Endothelial cell of umbilical vein (primary cell): ENCODE data around the gene LRCOL1. TPM values are rescaled to one million over a fixed set of nuclear protein-coding genes. Genes with fewer than 3 reads are reported as not detected.
"Not testable (repeated sequence)": the region's sequence is repeated elsewhere in the genome, so short reads cannot be mapped to it uniquely, and the experiment has no call there.

Experiments used
- BruUV-seq: library from RNA; stranded (reverse); fragments of 400-500 nt; replicated peaks from 2 replicates; lab custom pipeline; 2021; lab: Mats Ljungman, UMichigan
- CTCF ChIA-PET: fragments of 300-600, 350-600 bp; sonication (Branson Sonifier 250); formaldehyde crosslinking; loops from one replicate; lab custom pipeline; 2021; ENCODE audit warnings: antibody characterized with exemption, inconsistent platforms; lab: Charles Lee
- POLR2A ChIA-PET: fragments of 300-600, 350-600 bp; sonication (Branson Sonifier 250); formaldehyde crosslinking; loops from one replicate; lab custom pipeline; 2021; ENCODE audit warnings: antibody characterized with exemption, inconsistent platforms; lab: Charles Lee
- DNase-seq: peaks from one replicate; pipeline ENCODE4 v3.0.0-alpha.2; 2011; ENCODE audit warnings: low read depth, low spot score
- FAIRE-seq: peaks from 2 replicates; lab custom pipeline; 2011; peaks lifted over from hg19 to GRCh38; lab: Jason Lieb, UNC
- H2AFZ ChIP-seq: 2 replicates; pipeline ENCODE4 v1.6.0; 2012; ENCODE audit warnings: low read depth, low read length, control low read depth, inconsistent platforms
- H3K27ac ChIP-seq: 2 replicates; pipeline ENCODE4 v1.5.1; 2011; ENCODE audit warnings: low read depth, mild to moderate bottlenecking, control low read depth, low read length, moderate library complexity; ENCODE audit not compliant: insufficient read depth
- H3K27me3 ChIP-seq, 2 experiments: 2 replicates each; pipeline versions ENCODE4 v1.6.0 to v1.6.1; 2011; ENCODE audit warnings: low read length in 2 of 2, mixed read lengths in 1 of 2; ENCODE audit not compliant: control insufficient read depth in 2 of 2, insufficient read depth in 2 of 2
- H3K36me3 ChIP-seq, 2 experiments: 2 replicates in 1 of 2; 3 replicates in 1 of 2; pipeline ENCODE4 v1.5.1; 2011; ENCODE audit warnings: low read length in 2 of 2, mild to moderate bottlenecking in 1 of 2, moderate library complexity in 1 of 2; ENCODE audit not compliant: control insufficient read depth in 2 of 2, insufficient read depth in 2 of 2; ENCODE audit errors: extremely low read depth in 1 of 2
- H3K4me1 ChIP-seq: 3 replicates; pipeline ENCODE4 v1.5.1; 2011; ENCODE audit warnings: mild to moderate bottlenecking, low read length; ENCODE audit not compliant: control insufficient read depth, insufficient read depth; ENCODE audit errors: extremely low read depth
- H3K4me2 ChIP-seq: 2 replicates; pipeline ENCODE4 v1.6.1; 2011; ENCODE audit warnings: low read length, control low read depth, mixed read lengths; ENCODE audit not compliant: insufficient read depth
- H3K4me3 ChIP-seq, 3 experiments: fragments of 200-600 bp in 1 of 3; sonication (generic), shearing (Covaris generic) in 1 of 3; replicated peaks in 1 of 3; 2 replicates each; pipeline ENCODE4 v1.5.1; 2011 to 2016; ENCODE audit warnings: control low read depth in 3 of 3, low read length in 3 of 3, mild to moderate bottlenecking in 2 of 3, inconsistent platforms in 1 of 3, low read depth in 1 of 3, moderate library complexity in 1 of 3; ENCODE audit not compliant: insufficient read depth in 1 of 3
- H3K79me2 ChIP-seq: 2 replicates; pipeline ENCODE4 v1.6.0; 2012; ENCODE audit warnings: low read length, inconsistent platforms; ENCODE audit not compliant: control insufficient read depth, insufficient read depth
- H3K9ac ChIP-seq: replicated peaks from 2 replicates; pipeline ENCODE3; 2011; ENCODE audit warnings: low read length, control low read depth; ENCODE audit not compliant: insufficient read depth; ENCODE audit errors: extremely low read depth
- H3K9me1 ChIP-seq: replicated peaks from 3 replicates; pipeline ENCODE4 v1.6.0; 2011; ENCODE audit warnings: mild to moderate bottlenecking, low read length; ENCODE audit not compliant: control insufficient read depth, insufficient read depth; ENCODE audit errors: extremely low read depth
- H3K9me3 ChIP-seq: replicated peaks from 2 replicates; pipeline ENCODE4 v1.5.1; 2012; ENCODE audit warnings: low read length, inconsistent platforms; ENCODE audit not compliant: control insufficient read depth, insufficient read depth
- H4K20me1 ChIP-seq: replicated peaks from 2 replicates; pipeline ENCODE3; 2011; ENCODE audit warnings: mild to moderate bottlenecking, low read length; ENCODE audit not compliant: control insufficient read depth, insufficient read depth; ENCODE audit errors: extremely low read depth
- EZH2 ChIP-seq: IDR thresholded peaks from 2 replicates; pipeline ENCODE4 v1.6.1; 2012; ENCODE audit warnings: borderline replicate concordance, low read depth, mild to moderate bottlenecking, moderate library complexity, low read length, inconsistent platforms; ENCODE audit not compliant: severe bottlenecking
- FOS ChIP-seq: IDR thresholded peaks from 2 replicates; pipeline ENCODE4 v1.6.1; 2011; ENCODE audit warnings: mild to moderate bottlenecking, low read length, moderate library complexity, borderline replicate concordance; ENCODE audit not compliant: insufficient read depth
- GATA2 ChIP-seq: IDR thresholded peaks from 2 replicates; pipeline ENCODE4 v1.7.0; 2011; ENCODE audit warnings: low read depth, mild to moderate bottlenecking, moderate library complexity, mixed read lengths, low read length; ENCODE audit not compliant: insufficient read length, insufficient read depth
- JUN ChIP-seq: IDR thresholded peaks from 2 replicates; pipeline ENCODE4 v1.6.1; 2011; ENCODE audit warnings: borderline replicate concordance, low read depth; ENCODE audit not compliant: insufficient read length, insufficient read depth
- MYC ChIP-seq: IDR thresholded peaks from one replicate; pipeline ENCODE4 v1.6.1; 2011; ENCODE audit warnings: mild to moderate bottlenecking, low read depth, low read length
- POLR2A ChIP-seq: IDR thresholded peaks from 2 replicates; pipeline ENCODE4 v1.6.1; 2012; ENCODE audit warnings: low read depth, mild to moderate bottlenecking, control low read depth, low read length
- POLR2AphosphoS5 ChIP-seq: IDR thresholded peaks from 2 replicates; pipeline ENCODE4 v1.6.1; 2012; ENCODE audit warnings: low read depth, mild to moderate bottlenecking, control low read depth, low read length, moderate library complexity; ENCODE audit not compliant: insufficient read depth
- dilution Hi-C: fragments of 300-500 bp; cut with MboI; formaldehyde crosslinking; loops from one replicate; pipeline ENCODE4 v1.15.0; 2019; ENCODE audit warnings: low sequenced_read_pairs; ENCODE audit not compliant: extremely low pct_ligation_motif_present
- intact Hi-C: fragments of 100-400 bp; cut with micrococcal nuclease; formaldehyde crosslinking; loops from one replicate; pipeline ENCODE4 v1.10.0; 2022
- polyA plus RNA-seq, 4 experiments: library from polyadenylated mRNA; depleted of rRNA in 3 of 4; stranded (reverse) in 3 of 4; unstranded in 1 of 4; fragments of >200 nt; gene quantifications; 2 replicates each; pipeline versions ENCODE4 v1.2.1 to v1.2.3, GENCODE V29; 2011 to 2012; ENCODE audit warnings: missing spikeins in 1 of 4
- total RNA-seq: library from RNA; stranded (reverse); gene quantifications from 2 replicates; pipeline ENCODE4 v1.2.3, GENCODE V29; 2021
- TF ChIP-seq, protein P1 (sequence below): IDR thresholded peaks from 2 replicates; pipeline ENCODE4 v1.6.1; 2011; ENCODE audit not compliant: insufficient read depth, insufficient read length
- TF ChIP-seq, protein P2 (sequence below), 2 donors: IDR thresholded peaks; 1 replicate in 1 of 2; 2 replicates in 1 of 2; pipeline ENCODE4 v1.5.1; 2011; ENCODE audit warnings: low read length in 2 of 2, mild to moderate bottlenecking in 2 of 2, moderate library complexity in 2 of 2, control low read depth in 1 of 2, inconsistent platforms in 1 of 2, low read depth in 1 of 2; ENCODE audit not compliant: insufficient read depth in 1 of 2; ENCODE audit errors: extremely low read depth in 1 of 2

LRCOL1 gene
- total and polyA plus RNA-seq, 2 donors (not counting 3 experiments of a cell fraction or from before 2014, with no cell fraction given), result 1.2 to 1.5 TPM

DNA sequence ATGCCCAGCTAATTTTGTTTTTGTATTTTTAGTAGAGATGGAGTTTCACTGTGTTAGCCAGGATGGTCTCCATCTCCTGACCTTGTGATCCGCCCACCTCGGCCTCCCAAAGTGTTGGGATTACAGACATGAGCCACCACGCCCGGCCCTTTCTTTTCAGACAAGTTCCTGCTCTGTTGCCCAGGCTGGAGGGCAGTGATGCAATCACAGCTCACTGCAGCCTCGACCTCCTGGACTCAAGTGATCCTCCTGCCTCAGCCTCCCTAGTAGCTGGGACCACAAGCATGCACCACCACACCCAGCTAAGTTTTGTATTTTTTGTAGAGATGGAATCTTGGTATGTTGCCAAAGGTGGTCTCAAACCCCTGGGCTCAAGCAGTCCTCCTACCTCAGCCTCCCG, 10.9 kb downstream of the LRCOL1 start:
- peaks cover 24% of the 10 kb centered on the region for H3K4me1 ChIP-seq
- BruUV-seq, H2AFZ ChIP-seq, H3K9me1 ChIP-seq, H3K4me2 ChIP-seq, H3K4me3 ChIP-seq, H3K36me3 ChIP-seq, POLR2A ChIA-PET, FAIRE-seq, H4K20me1 ChIP-seq, H3K27ac ChIP-seq, H3K9me3 ChIP-seq, H3K79me2 ChIP-seq, H3K9ac ChIP-seq, DNase-seq, dilution Hi-C loops: not testable (repeated sequence)
- CTCF ChIA-PET, result interaction anchor here (0.7 to 7.3 kb wide), 5 partner anchors 11 to 139 kb away, joined by 3 to 102 read pairs (median 5); partner anchors contain the start of genes LRCOL1 and P2RX2
- intact Hi-C loops, result loop anchor here (5.0 kb wide), 1 partner anchor 92 kb away; no protein-coding TSS in a partner anchor
- H3K27me3 ChIP-seq, result peaks cover 0 to 24% of the 10 kb centered on the region in 2 experiments

DNA sequence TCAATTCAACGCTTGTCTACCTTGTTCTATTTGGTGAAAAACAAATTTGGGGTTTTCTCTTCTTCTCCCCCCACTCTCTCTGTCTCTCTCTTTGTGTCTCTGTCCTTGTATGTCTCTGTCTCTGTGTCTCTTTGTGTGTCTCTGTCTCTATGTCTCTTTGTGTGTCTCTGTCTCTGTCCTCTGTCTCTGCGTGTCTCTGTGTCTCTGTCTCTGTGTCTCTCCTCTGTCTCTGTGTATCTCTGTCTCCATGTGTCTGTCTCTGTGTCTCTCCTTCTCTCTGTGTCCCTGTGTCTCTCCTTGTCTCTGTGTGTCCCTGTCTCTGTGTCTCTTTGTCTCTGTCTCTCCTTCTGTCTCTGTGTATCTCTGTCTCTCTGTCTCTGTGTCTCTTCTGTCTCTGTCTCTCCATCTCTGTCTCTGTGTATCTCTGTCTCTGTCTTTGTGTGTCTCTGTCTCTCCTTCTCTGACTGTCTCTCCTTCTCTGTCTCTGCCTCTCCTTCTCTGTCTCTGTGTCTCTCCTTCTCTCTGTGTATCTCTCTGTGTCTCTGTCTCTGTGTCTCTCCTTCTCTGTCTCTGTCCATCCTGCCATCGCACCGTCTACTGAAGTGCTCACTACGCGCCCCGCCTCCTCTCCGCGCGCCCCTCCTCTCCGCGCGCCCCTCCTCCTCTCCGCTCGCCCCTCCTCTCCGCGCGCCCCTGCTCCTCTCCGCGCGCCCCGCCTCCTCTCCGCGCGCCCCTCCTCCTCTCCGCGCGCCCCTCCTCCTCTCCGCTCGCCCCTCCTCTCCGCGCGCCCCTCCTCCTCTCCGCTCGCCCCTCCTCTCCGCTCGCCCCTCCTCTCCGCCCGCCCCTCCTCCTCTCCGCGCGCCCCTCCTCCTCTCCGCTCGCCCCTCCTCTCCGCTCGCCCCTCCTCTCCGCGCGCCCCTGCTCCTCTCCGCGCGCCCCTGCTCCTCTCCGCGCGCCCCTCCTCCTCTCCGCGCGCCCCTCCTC, 12.8 kb downstream of the LRCOL1 start:
- H3K4me3 ChIP-seq, result peak overlapping the region in 2 of 3 experiments; percentile 27 to 33
- intact Hi-C loops (loop anchor here (5.0 kb wide), 1 partner anchor 90 kb away; no protein-coding TSS in a partner anchor), dilution Hi-C loops (no loop called here)
- no peak for TF ChIP-seq FOS
- TF ChIP-seq, protein P1, sequence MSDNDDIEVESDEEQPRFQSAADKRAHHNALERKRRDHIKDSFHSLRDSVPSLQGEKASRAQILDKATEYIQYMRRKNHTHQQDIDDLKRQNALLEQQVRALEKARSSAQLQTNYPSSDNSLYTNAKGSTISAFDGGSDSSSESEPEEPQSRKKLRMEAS, result no peak
- no peak for TF ChIP-seq GATA2
- TF ChIP-seq JUN, result no peak
- TF ChIP-seq, protein P2, sequence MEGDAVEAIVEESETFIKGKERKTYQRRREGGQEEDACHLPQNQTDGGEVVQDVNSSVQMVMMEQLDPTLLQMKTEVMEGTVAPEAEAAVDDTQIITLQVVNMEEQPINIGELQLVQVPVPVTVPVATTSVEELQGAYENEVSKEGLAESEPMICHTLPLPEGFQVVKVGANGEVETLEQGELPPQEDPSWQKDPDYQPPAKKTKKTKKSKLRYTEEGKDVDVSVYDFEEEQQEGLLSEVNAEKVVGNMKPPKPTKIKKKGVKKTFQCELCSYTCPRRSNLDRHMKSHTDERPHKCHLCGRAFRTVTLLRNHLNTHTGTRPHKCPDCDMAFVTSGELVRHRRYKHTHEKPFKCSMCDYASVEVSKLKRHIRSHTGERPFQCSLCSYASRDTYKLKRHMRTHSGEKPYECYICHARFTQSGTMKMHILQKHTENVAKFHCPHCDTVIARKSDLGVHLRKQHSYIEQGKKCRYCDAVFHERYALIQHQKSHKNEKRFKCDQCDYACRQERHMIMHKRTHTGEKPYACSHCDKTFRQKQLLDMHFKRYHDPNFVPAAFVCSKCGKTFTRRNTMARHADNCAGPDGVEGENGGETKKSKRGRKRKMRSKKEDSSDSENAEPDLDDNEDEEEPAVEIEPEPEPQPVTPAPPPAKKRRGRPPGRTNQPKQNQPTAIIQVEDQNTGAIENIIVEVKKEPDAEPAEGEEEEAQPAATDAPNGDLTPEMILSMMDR (IDR thresholded peaks at IDR 0.05; ENCODE audit: extremely low read depth in 1 of 2, insufficient read depth in 1 of 2, low read depth in 1 of 2, low read length in 2 of 2), result no peak
- TF ChIP-seq MYC, result no peak
- TF ChIP-seq POLR2AphosphoS5, result no peak
- TF ChIP-seq POLR2A, result no peak
- TF ChIP-seq EZH2, result no peak
- ChIA-PET POLR2A (no interaction called here), CTCF (interaction anchor here (1.1 kb wide), 1 partner anchor 36 kb away, joined by 3 read pairs; no protein-coding TSS in a partner anchor)
- peaks cover 0 to 6% of the 10 kb centered on the region in 2 experiments for H3K27me3 ChIP-seq
- H3K79me2 ChIP-seq, result no peaks in the 10 kb centered on the region
- peaks cover 11% of the 10 kb centered on the region for H3K4me1 ChIP-seq
- H3K9me3 ChIP-seq, result no peaks in the 10 kb centered on the region
- peak overlapping the region; percentile 88 for H2AFZ ChIP-seq
- DNase-seq (peak; percentile 53), FAIRE-seq (peak; percentile 44)
- no peak overlapping the region for H3K9ac ChIP-seq
- no peaks in the 10 kb centered on the region for H4K20me1 ChIP-seq
- H3K27ac ChIP-seq, result no peak overlapping the region
- BruUV-seq, result no TSS peak
- peak overlapping the region; percentile 23 for H3K4me2 ChIP-seq
- H3K36me3 ChIP-seq, result no peaks in the 10 kb centered on the region
- H3K9me1 ChIP-seq, result no peaks in the 10 kb centered on the region
